Hepatocyte (in vitro differentiated cells): Measurements from ENCODE around the gene N4BP2L2. TPM values are rescaled to one million over a fixed set of nuclear protein-coding genes. Genes with fewer than 3 reads are reported as not detected.

Experiments used
- DNase-seq: peaks from one replicate; pipeline ENCODE4 v3.0.0-alpha.2; 2016; ENCODE audit warnings: low spot score
- H2AFZ ChIP-seq: fragments of 200-600 bp; sonication (generic); 2 replicates; pipeline ENCODE4 v1.6.0; 2016; ENCODE audit warnings: antibody characterized with exemption, mild to moderate bottlenecking
- H3K27ac ChIP-seq: fragments of 200-600 bp; sonication (generic); 2 replicates; pipeline ENCODE4 v1.5.1; 2016; ENCODE audit warnings: mild to moderate bottlenecking
- H3K27me3 ChIP-seq: fragments of 200-600 bp; sonication (generic); 2 replicates; pipeline ENCODE4 v1.6.1; 2016
- H3K36me3 ChIP-seq: fragments of 200-600 bp; sonication (generic); replicated peaks from 2 replicates; pipeline ENCODE4 v1.5.1; 2016; ENCODE audit warnings: low read depth; ENCODE audit not compliant: insufficient read depth
- H3K4me1 ChIP-seq: fragments of 200-600 bp; sonication (generic); 2 replicates; pipeline ENCODE4 v1.5.1; 2016; ENCODE audit warnings: mild to moderate bottlenecking, moderate library complexity; ENCODE audit not compliant: insufficient read depth
- H3K4me2 ChIP-seq: fragments of 200-600 bp; sonication (generic); 2 replicates; pipeline ENCODE4 v1.6.0; 2016
- H3K4me3 ChIP-seq: fragments of 200-600 bp; sonication (generic); 2 replicates; pipeline ENCODE4 v1.5.1; 2016; ENCODE audit warnings: mild to moderate bottlenecking
- H3K79me2 ChIP-seq: fragments of 200-600 bp; sonication (generic); 2 replicates; pipeline ENCODE4 v1.6.0; 2017; ENCODE audit warnings: mild to moderate bottlenecking
- H3K9me2 ChIP-seq: fragments of 200-600 bp; sonication (generic); replicated peaks from 2 replicates; pipeline ENCODE4 v1.6.0; 2017; ENCODE audit warnings: mild to moderate bottlenecking; ENCODE audit not compliant: insufficient read depth
- H3K9me3 ChIP-seq: fragments of 200-600 bp; sonication (generic); 2 replicates; pipeline ENCODE4 v1.5.1; 2016; ENCODE audit warnings: low read depth, mild to moderate bottlenecking
- H4K20me1 ChIP-seq: fragments of 200-600 bp; sonication (generic); 2 replicates; pipeline ENCODE4 v1.6.0; 2016; ENCODE audit warnings: mild to moderate bottlenecking; ENCODE audit not compliant: insufficient read depth, poor library complexity, severe bottlenecking
- CTCF ChIP-seq: fragments of 200-600 bp; sonication (generic); IDR thresholded peaks from 2 replicates; pipeline ENCODE4 v1.5.1; 2016; ENCODE audit warnings: antibody characterized with exemption, mild to moderate bottlenecking; ENCODE audit not compliant: poor library complexity
- EZH2 ChIP-seq: fragments of 200-600 bp; sonication (generic); IDR thresholded peaks from 2 replicates; pipeline ENCODE4 v1.6.1; 2016; ENCODE audit warnings: antibody characterized with exemption, mild to moderate bottlenecking, borderline replicate concordance
- EZH2phosphoT487 ChIP-seq: fragments of 200-600 bp; sonication (generic); IDR thresholded peaks from one replicate; pipeline ENCODE4 v1.6.1; 2018; ENCODE audit warnings: antibody characterized with exemption, mild to moderate bottlenecking, low read depth, moderate library complexity; ENCODE audit not compliant: unreplicated experiment, severe bottlenecking
- WGBS: methylation state at CpG from one replicate; pipeline ENCODE4 v1.1.6; 2016; ENCODE audit warnings: low lambda C conversion rate; ENCODE audit errors: missing lambda C conversion rate; 5-methylcytosine and 5-hydroxymethylcytosine counted together
- polyA plus RNA-seq: library from polyadenylated mRNA; unstranded; fragments of >200 nt; fragmentation: Nextera tagmentation; extraction: Ambion mirVana; gene quantifications from 2 replicates; pipeline ENCODE4 v1.2.1, GENCODE V29; 2016
- total RNA-seq: library from RNA; depleted of rRNA; stranded (reverse); fragments of >200 nt; gene quantifications from 2 replicates; pipeline ENCODE4 v1.2.3, GENCODE V29; 2014

The N4BP2L2 gene
- total and polyA plus RNA-seq, 2 experiments from 2014 or later: 102 to 138 TPM

DNA sequence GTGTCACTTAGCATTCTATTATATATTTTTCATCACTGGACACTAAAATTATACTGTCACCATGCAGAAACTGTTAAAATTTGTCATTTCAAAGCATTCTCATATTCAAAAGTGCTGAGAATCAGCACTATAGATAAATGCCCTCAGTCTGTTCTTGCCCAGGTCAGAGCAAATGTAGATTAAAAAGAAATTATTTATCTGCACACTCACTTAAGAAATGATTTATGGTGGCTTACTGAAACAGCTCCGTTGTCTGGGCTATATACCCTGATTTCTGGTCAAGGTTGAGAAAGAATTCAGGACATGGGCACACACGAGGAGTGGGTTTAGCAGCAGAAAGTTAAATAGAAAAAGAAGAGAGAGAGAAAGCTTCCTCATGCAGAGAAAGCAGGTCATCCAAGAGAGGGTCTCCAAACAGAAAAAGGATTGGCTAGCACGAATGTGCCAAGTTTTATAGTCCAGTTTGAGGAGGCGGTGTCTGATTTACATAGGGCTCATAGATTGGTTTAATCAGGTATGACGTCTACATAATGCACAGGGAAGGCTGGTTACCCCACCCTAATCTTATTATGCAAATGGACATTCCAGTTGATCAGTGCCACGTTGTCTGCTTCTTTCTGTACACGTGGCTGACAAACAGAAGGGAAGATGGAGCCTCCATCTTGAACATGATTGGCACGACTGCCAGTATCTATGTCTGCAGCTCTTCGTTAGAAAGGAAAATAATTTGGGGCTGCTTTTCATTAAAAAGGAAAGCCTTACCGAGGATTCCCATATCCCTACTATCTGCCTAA, 63.4 kb downstream of the N4BP2L2 start:
- WGBS: 83% methylated on average over 10 of the region's 10 CpGs
- H3K36me3 ChIP-seq: no peaks in the 10 kb centered on the region
- no peak overlapping the region for H3K27ac ChIP-seq
- H3K4me3 ChIP-seq: no peak overlapping the region
- no peak overlapping the region for H2AFZ ChIP-seq
- H4K20me1 ChIP-seq: no peaks in the 10 kb centered on the region
- no peaks in the 10 kb centered on the region for H3K79me2 ChIP-seq
- H3K4me2 ChIP-seq: no peak overlapping the region
- no peaks in the 10 kb centered on the region for H3K27me3 ChIP-seq
- H3K4me1 ChIP-seq: no peaks in the 10 kb centered on the region
- H3K9me2 ChIP-seq: no peaks in the 10 kb centered on the region
- no peak for TF ChIP-seq CTCF
- DNase-seq: no peak
- no peaks in the 10 kb centered on the region for H3K9me3 ChIP-seq

DNA sequence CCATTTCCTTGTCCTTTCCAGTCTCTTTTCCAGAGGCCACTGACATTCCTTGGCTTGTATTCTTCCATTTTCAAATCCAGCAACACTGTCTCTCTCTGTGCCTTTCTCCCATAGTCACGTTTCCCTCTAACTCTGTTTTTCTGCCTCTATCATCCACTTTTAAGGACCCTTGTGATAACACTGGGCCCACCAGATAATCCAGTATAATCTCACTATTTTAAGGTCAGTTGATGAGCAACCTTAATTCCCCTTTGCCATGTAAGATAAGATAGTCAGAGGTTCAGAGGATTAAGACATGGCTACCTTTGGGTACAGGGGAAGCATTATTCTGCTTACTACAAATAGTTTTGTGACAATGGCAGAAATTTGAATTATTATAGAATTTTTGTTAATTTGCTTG, 64.9 kb downstream of the N4BP2L2 start:
- H3K27ac ChIP-seq: no peak overlapping the region
- H3K27me3 ChIP-seq: no peaks in the 10 kb centered on the region
- no peaks in the 10 kb centered on the region for H4K20me1 ChIP-seq
- no peak overlapping the region for H3K4me3 ChIP-seq
- H3K4me1 ChIP-seq: no peaks in the 10 kb centered on the region
- no peaks in the 10 kb centered on the region for H3K36me3 ChIP-seq
- H3K9me3 ChIP-seq: no peaks in the 10 kb centered on the region
- no peak for TF ChIP-seq EZH2phosphoT487
- no peak for TF ChIP-seq EZH2
- TF ChIP-seq CTCF: no peak
- no peaks in the 10 kb centered on the region for H3K9me2 ChIP-seq
- DNase-seq: no peak
- no peak overlapping the region for H2AFZ ChIP-seq
- H3K79me2 ChIP-seq: no peaks in the 10 kb centered on the region
- WGBS: 77% methylated on average over 1 of the region's 1 CpG
- H3K4me2 ChIP-seq: no peak overlapping the region

GRCh38 chr13:32472194-32472621, 66.4 kb downstream of the N4BP2L2 start:
- no peak for TF ChIP-seq CTCF
- no peak for TF ChIP-seq EZH2
- no peak for TF ChIP-seq EZH2phosphoT487

More at GRCh38 chr13:32472194-32472621, 66.4 kb downstream of the N4BP2L2 start:
- H3K4me3 ChIP-seq: no peak overlapping the region
- no peak overlapping the region for H3K4me2 ChIP-seq
- H3K36me3 ChIP-seq: no peaks in the 10 kb centered on the region
- H3K79me2 ChIP-seq: no peaks in the 10 kb centered on the region
- no peaks in the 10 kb centered on the region for H3K9me2 ChIP-seq
- 75% methylated on average over 3 of the region's 3 CpGs for WGBS
- no peak overlapping the region for H3K27ac ChIP-seq
- no peak for DNase-seq
- no peaks in the 10 kb centered on the region for H4K20me1 ChIP-seq
- H3K27me3 ChIP-seq: no peaks in the 10 kb centered on the region
- H2AFZ ChIP-seq: no peak overlapping the region
- H3K4me1 ChIP-seq: no peaks in the 10 kb centered on the region
- H3K9me3 ChIP-seq: no peaks in the 10 kb centered on the region
